ENCODE data around the gene ARL5A. TPM values are rescaled to one million over a fixed set of nuclear protein-coding genes. Genes with fewer than 3 reads are reported as not detected.

Gene ARL5A
- total and polyA plus RNA-seq, 9 of the 15 experiments (the other 6 are each of a cell fraction or from before 2014, with no cell fraction given): 16.3 to 117 (median 88.4) TPM

- TF ChIP-seq ZBTB49 (CRISPR knock-in tag; IDR thresholded peaks at IDR 0.05; ENCODE audit: borderline replicate concordance): no peak
- 0 out of 2 replicates have a peak, but pooled peaks have one; percentile 10 for TF ChIP-seq FOXM1 (IDR thresholded peaks at IDR 0.05; ENCODE audit: low read depth)
- no peak for TF ChIP-seq FOXM1 (CRISPR knock-in tag; IDR thresholded peaks at IDR 0.05; ENCODE audit: low read depth)
- no peak for TF ChIP-seq TAL1 (IDR thresholded peaks at IDR 0.05)
- TF ChIP-seq HSF4 (CRISPR knock-in tag; IDR thresholded peaks at IDR 0.05; ENCODE audit: borderline replicate concordance): 0 out of 2 replicates have a peak, but pooled peaks have one; percentile 42
- TF ChIP-seq, protein P1, sequence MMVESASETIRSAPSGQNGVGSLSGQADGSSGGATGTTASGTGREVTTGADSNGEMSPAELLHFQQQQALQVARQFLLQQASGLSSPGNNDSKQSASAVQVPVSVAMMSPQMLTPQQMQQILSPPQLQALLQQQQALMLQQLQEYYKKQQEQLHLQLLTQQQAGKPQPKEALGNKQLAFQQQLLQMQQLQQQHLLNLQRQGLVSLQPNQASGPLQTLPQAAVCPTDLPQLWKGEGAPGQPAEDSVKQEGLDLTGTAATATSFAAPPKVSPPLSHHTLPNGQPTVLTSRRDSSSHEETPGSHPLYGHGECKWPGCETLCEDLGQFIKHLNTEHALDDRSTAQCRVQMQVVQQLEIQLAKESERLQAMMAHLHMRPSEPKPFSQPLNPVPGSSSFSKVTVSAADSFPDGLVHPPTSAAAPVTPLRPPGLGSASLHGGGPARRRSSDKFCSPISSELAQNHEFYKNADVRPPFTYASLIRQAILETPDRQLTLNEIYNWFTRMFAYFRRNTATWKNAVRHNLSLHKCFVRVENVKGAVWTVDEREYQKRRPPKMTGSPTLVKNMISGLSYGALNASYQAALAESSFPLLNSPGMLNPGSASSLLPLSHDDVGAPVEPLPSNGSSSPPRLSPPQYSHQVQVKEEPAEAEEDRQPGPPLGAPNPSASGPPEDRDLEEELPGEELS (CRISPR knock-in tag; IDR thresholded peaks at IDR 0.05; ENCODE audit: borderline replicate concordance): no peak
- no peak for TF ChIP-seq MLX (CRISPR knock-in tag; conservative IDR thresholded peaks at IDR 0.05)
- 0 out of 2 replicates have a peak, but pooled peaks have one; percentile 17 for TF ChIP-seq ZBTB2 (IDR thresholded peaks at IDR 0.05)
- peak; percentile 83; the same call in 1 of the 2 replicates for TF ChIP-seq ZNF589 (CRISPR knock-in tag; IDR thresholded peaks at IDR 0.05; ENCODE audit: low read depth)
- no peak for TF ChIP-seq HNRNPK (IDR thresholded peaks at IDR 0.05; ENCODE audit: low read depth, low read length, poor library complexity, severe bottlenecking)
- TF ChIP-seq ZEB2 (IDR thresholded peaks at IDR 0.05): 0 out of 2 replicates have a peak, but pooled peaks have one; percentile 19
- TF ChIP-seq SMARCC2 (IDR thresholded peaks at IDR 0.05; ENCODE audit: low read depth): peak; percentile 64; the same call in 1 of the 2 replicates
- TF ChIP-seq ATF4 (CRISPR knock-in tag; IDR thresholded peaks at IDR 0.05): no peak
- no peak for TF ChIP-seq XRCC4 (IDR thresholded peaks at IDR 0.05; ENCODE audit: extremely low read depth, insufficient read depth, insufficient read length)
- no peak for TF ChIP-seq RBFOX2 (IDR thresholded peaks at IDR 0.05; ENCODE audit: low read depth, low read length)
- no peak for TF ChIP-seq FOXA1 (IDR thresholded peaks at IDR 0.05; ENCODE audit: borderline replicate concordance)
- no peak for TF ChIP-seq ZNF197 (CRISPR knock-in tag; IDR thresholded peaks at IDR 0.05; ENCODE audit: low read depth)
Observed at GRCh38 chr2:151766437-151767153, 61.6 kb downstream of the ARL5A start (continued).

Data from K562 (cell line).